PC-9 (cell line): ENCODE results near the gene TRIM71. TPM values are rescaled to one million over a fixed set of nuclear protein-coding genes. Genes with fewer than 3 reads are reported as not detected.

ENCODE experiments used
- BruUV-seq: library from RNA; stranded (reverse); fragments of 400-500 nt; replicated peaks from 2 replicates; lab custom pipeline; 2021; lab: Mats Ljungman, UMichigan
- CTCF ChIA-PET: fragments of 300-600 bp; sonication (Branson Sonifier 250); formaldehyde crosslinking; loops from one replicate; lab custom pipeline; 2022; ENCODE audit warnings: antibody characterized with exemption; lab: Charles Lee
- POLR2A ChIA-PET: fragments of 300-600 bp; sonication (Branson Sonifier 250); formaldehyde crosslinking; loops from one replicate; lab custom pipeline; 2022; ENCODE audit warnings: antibody characterized with exemption; ENCODE audit not compliant: unreplicated experiment; lab: Charles Lee
- DNase-seq, 2 experiments: peaks; one replicate each; pipeline versions ENCODE4 v3.0.0 to v3.0.0-alpha.2; 2015 to 2022; ENCODE audit warnings: mixed read lengths in 1 of 2
- H2AFZ ChIP-seq: fragments of 200-600 bp; sonication (generic); 2 replicates; pipeline ENCODE4 v1.8.1; 2017; ENCODE audit warnings: antibody characterized with exemption
- H3F3A ChIP-seq: fragments of 200-600 bp; sonication (generic); 2 replicates; pipeline ENCODE4 v1.8.1; 2017; ENCODE audit warnings: antibody characterized with exemption, mild to moderate bottlenecking, low read depth; ENCODE audit not compliant: insufficient read depth
- H3K27ac ChIP-seq: fragments of 200-600 bp; sonication (generic); 2 replicates; pipeline ENCODE4 v1.6.1; 2016; ENCODE audit warnings: mixed run types
- H3K27me3 ChIP-seq: fragments of 200-600 bp; sonication (generic); 2 replicates; pipeline ENCODE4 v1.6.1; 2016; ENCODE audit warnings: low read depth, mixed run types; ENCODE audit not compliant: insufficient read depth
- H3K36me3 ChIP-seq: fragments of 200-600 bp; sonication (generic); 2 replicates; pipeline ENCODE4 v1.6.1; 2016; ENCODE audit warnings: low read depth, mixed run types
- H3K4me1 ChIP-seq: fragments of 200-600 bp; sonication (generic); replicated peaks from 2 replicates; pipeline ENCODE4 v1.6.1; 2016; ENCODE audit warnings: mixed run types; ENCODE audit not compliant: insufficient read depth
- H3K4me2 ChIP-seq: fragments of 200-600 bp; sonication (generic); 2 replicates; pipeline ENCODE4 v1.6.1; 2017; ENCODE audit warnings: mixed run types
- H3K4me3 ChIP-seq: fragments of 200-600 bp; sonication (generic); 2 replicates; pipeline ENCODE4 v1.6.1; 2016; ENCODE audit warnings: mixed run types
- H3K79me2 ChIP-seq: fragments of 200-600 bp; sonication (generic); 2 replicates; pipeline ENCODE4 v1.6.1; 2017; ENCODE audit warnings: low read depth, mixed run types
- H3K9me2 ChIP-seq: fragments of 200-600 bp; sonication (generic); 2 replicates; pipeline ENCODE4 v1.8.1; 2017; ENCODE audit warnings: mild to moderate bottlenecking; ENCODE audit not compliant: insufficient read depth
- H3K9me3 ChIP-seq: fragments of 200-600 bp; sonication (generic); 2 replicates; pipeline ENCODE4 v1.8.1; 2016; ENCODE audit warnings: low read depth; ENCODE audit not compliant: insufficient read depth
- H4K20me1 ChIP-seq: fragments of 200-600 bp; sonication (generic); 2 replicates; pipeline ENCODE4 v1.8.1; 2017; ENCODE audit not compliant: insufficient read depth
- CTCF ChIP-seq: fragments of 200-600 bp; sonication (generic); conservative IDR thresholded peaks from 2 replicates; pipeline ENCODE4 v1.6.1; 2017; ENCODE audit warnings: mixed run types, antibody characterized with exemption, mild to moderate bottlenecking, moderate library complexity
- EZH2 ChIP-seq: fragments of 200-600 bp; sonication (generic); IDR thresholded peaks from 2 replicates; pipeline ENCODE4 v1.8.0; 2017; ENCODE audit warnings: antibody characterized with exemption, low read depth
- intact Hi-C: fragments of 100-400 bp; cut with micrococcal nuclease; formaldehyde crosslinking; loops from one replicate; pipeline ENCODE4 v1.10.0; 2022; ENCODE audit not compliant: unreplicated experiment
- total RNA-seq: library from RNA; stranded (reverse); gene quantifications from 2 replicates; pipeline ENCODE4 v1.2.3, GENCODE V29; 2021

The TRIM71 gene
- total RNA-seq, 1 experiment from 2014 or later, result not detected

GRCh38 chr3:32831062-32831461 lies 13.3 kb downstream of the TRIM71 start:
- Histone ChIP-seq H2AFZ (no peak overlapping the region), H3K27ac (no peak overlapping the region), H3K36me3 (no peaks in the 10 kb centered on the region), H3K79me2 (no peaks in the 10 kb centered on the region), H3K4me3 (no peak overlapping the region), H3K27me3 (no peaks in the 10 kb centered on the region), H3K9me2 (no peaks in the 10 kb centered on the region), H3K4me2 (no peak overlapping the region), H4K20me1 (no peaks in the 10 kb centered on the region), H3F3A (no peaks in the 10 kb centered on the region), H3K4me1 (no peaks in the 10 kb centered on the region), H3K9me3 (no peaks in the 10 kb centered on the region)
- no peak for TF ChIP-seq EZH2
- no peak for TF ChIP-seq CTCF
- ChIA-PET CTCF (no interaction called here), POLR2A (no interaction called here)
- DNase-seq, result no peak
- no TSS peak for BruUV-seq
- intact Hi-C loops, result no loop called here

- no peaks in the 10 kb centered on the region for H3K27me3 ChIP-seq
- H4K20me1 ChIP-seq, result no peaks in the 10 kb centered on the region
- no peak overlapping the region for H3K27ac ChIP-seq
- H2AFZ ChIP-seq, result no peak overlapping the region
- H3F3A ChIP-seq, result no peaks in the 10 kb centered on the region
- no peak for TF ChIP-seq CTCF
- TF ChIP-seq EZH2, result no peak
- intact Hi-C loops, result no loop called here
- H3K79me2 ChIP-seq, result no peaks in the 10 kb centered on the region
- H3K4me3 ChIP-seq, result no peak overlapping the region
- H3K9me3 ChIP-seq, result no peaks in the 10 kb centered on the region
- H3K4me1 ChIP-seq, result no peaks in the 10 kb centered on the region
- no peaks in the 10 kb centered on the region for H3K9me2 ChIP-seq
- no peak for DNase-seq
- ChIA-PET POLR2A (no interaction called here), CTCF (no interaction called here)
- no peak overlapping the region for H3K4me2 ChIP-seq
- BruUV-seq, result no TSS peak
- H3K36me3 ChIP-seq, result no peaks in the 10 kb centered on the region
Observed at GRCh38 chr3:32831791-32832190, 14.0 kb downstream of the TRIM71 start.

- no peaks in the 10 kb centered on the region for H3K9me3 ChIP-seq
- no peak overlapping the region for H3K27ac ChIP-seq
- H4K20me1 ChIP-seq, result no peaks in the 10 kb centered on the region
- H3K4me2 ChIP-seq, result no peak overlapping the region
- no peaks in the 10 kb centered on the region for H3K4me1 ChIP-seq
- H3K4me3 ChIP-seq, result no peak overlapping the region
- BruUV-seq, result no TSS peak
- H3K27me3 ChIP-seq, result no peaks in the 10 kb centered on the region
- intact Hi-C loops, result no loop called here
- ChIA-PET CTCF (no interaction called here), POLR2A (no interaction called here)
- no peak for TF ChIP-seq CTCF
- H3K36me3 ChIP-seq, result no peaks in the 10 kb centered on the region
- DNase-seq, result no peak
- no peak overlapping the region for H2AFZ ChIP-seq
- H3K79me2 ChIP-seq, result no peaks in the 10 kb centered on the region
- no peaks in the 10 kb centered on the region for H3K9me2 ChIP-seq
- no peaks in the 10 kb centered on the region for H3F3A ChIP-seq
Observed at GRCh38 chr3:32832193-32832592, 14.4 kb downstream of the TRIM71 start.
